GM12878 (cell line): ENCODE results near the gene CLTRN. TPM values are rescaled to one million over a fixed set of nuclear protein-coding genes. Genes with fewer than 3 reads are reported as not detected.
"Not testable (repeated sequence)": the region's sequence is repeated elsewhere in the genome, so short reads cannot be mapped to it uniquely, and the experiment has no call there.

Experiments used
- ATAC-seq: fragments of 200-7000 bp; cut with Tn5 transposase; 3 replicates; pipeline ENCODE4 v1.9.1; 2020; ENCODE audit warnings: mild to moderate bottlenecking, moderate library complexity
- BruUV-seq: library from RNA; stranded (reverse); fragments of 400-500 nt; replicated peaks from 2 replicates; lab custom pipeline; 2021; lab: Mats Ljungman, UMichigan
- CTCF ChIA-PET: fragments of 300-600 bp; sonication (Branson Sonifier 250); formaldehyde crosslinking; extraction: SDS; loops from one replicate; lab custom pipeline; 2021; ENCODE audit warnings: inconsistent platforms; lab: Yijun Ruan, JAX
- POLR2A ChIA-PET: fragments of 350-600 bp; formaldehyde crosslinking; extraction: SDS; loops from one replicate; lab custom pipeline; 2021; ENCODE audit warnings: inconsistent platforms; lab: Charles Lee
- RAD21 ChIA-PET: fragments of 300-600 bp; sonication (Branson Sonifier 250); formaldehyde crosslinking; loops from one replicate; lab custom pipeline; 2023; ENCODE audit warnings: antibody characterized with exemption; ENCODE audit not compliant: unreplicated experiment; lab: Charles Lee
- SMC1A ChIA-PET: fragments of 300-600 bp; sonication (Branson Sonifier 250); formaldehyde crosslinking; loops from one replicate; lab custom pipeline; 2023; ENCODE audit not compliant: unreplicated experiment, uncharacterized antibody; lab: Charles Lee
- DNase-seq: peaks from one replicate; pipeline ENCODE4 v3.0.0-alpha.2; 2011; ENCODE audit warnings: low read depth, low spot score
- FAIRE-seq: peaks from 3 replicates; lab custom pipeline; 2011; peaks lifted over from hg19 to GRCh38; lab: Jason Lieb, UNC
- H2AFZ ChIP-seq: 2 replicates; pipeline ENCODE4 v1.6.0; 2011; ENCODE audit warnings: low read depth, low read length, control low read depth; ENCODE audit not compliant: control insufficient read depth
- H3K27ac ChIP-seq: 2 replicates; pipeline ENCODE4 v1.5.1; 2011; ENCODE audit warnings: control low read depth; ENCODE audit not compliant: control insufficient read depth, insufficient read depth
- H3K27me3 ChIP-seq, 2 experiments: replicated peaks in 1 of 2; 2 replicates each; pipeline versions ENCODE4 v1.6.0 to v1.6.1; 2011; ENCODE audit warnings: low read length in 1 of 2; ENCODE audit not compliant: control insufficient read depth in 2 of 2, insufficient read depth in 2 of 2
- H3K36me3 ChIP-seq, 2 experiments: 2 replicates each; pipeline ENCODE4 v1.5.1; 2011; ENCODE audit warnings: low read length in 1 of 2; ENCODE audit not compliant: control insufficient read depth in 2 of 2, insufficient read depth in 2 of 2
- H3K4me1 ChIP-seq: 2 replicates; pipeline ENCODE4 v1.6.1; 2011; ENCODE audit warnings: mild to moderate bottlenecking, low read length, moderate library complexity, mixed read lengths; ENCODE audit not compliant: control insufficient read depth, insufficient read depth
- H3K4me2 ChIP-seq: 2 replicates; pipeline ENCODE4 v1.6.0; 2011; ENCODE audit warnings: control low read depth; ENCODE audit not compliant: control insufficient read depth, insufficient read depth
- H3K4me3 ChIP-seq: fragments of 200-600 bp; sonication (generic); 2 replicates; pipeline ENCODE4 v1.5.1; 2016
- H3K79me2 ChIP-seq: 2 replicates; pipeline ENCODE4 v1.6.0; 2011; ENCODE audit warnings: low read length; ENCODE audit not compliant: control insufficient read depth, insufficient read depth
- H3K9ac ChIP-seq: 2 replicates; pipeline ENCODE4 v1.8.0; 2011; ENCODE audit warnings: low read length, control low read depth, mixed read lengths; ENCODE audit not compliant: control insufficient read depth, insufficient read depth
- H3K9me3 ChIP-seq: replicated peaks from 3 replicates; pipeline ENCODE4 v1.5.1; 2011; ENCODE audit warnings: mild to moderate bottlenecking, low read length; ENCODE audit not compliant: control insufficient read depth, insufficient read depth
- H4K20me1 ChIP-seq: 2 replicates; pipeline ENCODE4 v1.6.0; 2011; ENCODE audit not compliant: control insufficient read depth, insufficient read depth
- ATF2 ChIP-seq: IDR thresholded peaks from 2 replicates; pipeline ENCODE4 v1.6.1; 2012; ENCODE audit warnings: low read length, inconsistent platforms
- BHLHE40 ChIP-seq, 2 experiments: fragments of 450-650 bp in 1 of 2; IDR thresholded peaks; 2 replicates each; pipeline ENCODE4 v1.6.1; 2011 to 2017; ENCODE audit warnings: low read depth in 2 of 2, borderline replicate concordance in 1 of 2, improper control_type of control experiment in 1 of 2, low read length in 1 of 2, mild to moderate bottlenecking in 1 of 2
- HDGF ChIP-seq: fragments of 450-650 bp; IDR thresholded peaks from 2 replicates; pipeline ENCODE4 v1.6.1; 2016; ENCODE audit warnings: antibody characterized with exemption
- MLLT1 ChIP-seq: fragments of 450-650 bp; IDR thresholded peaks from 2 replicates; pipeline ENCODE4 v1.6.1; 2016; ENCODE audit warnings: mild to moderate bottlenecking
- MYC ChIP-seq: IDR thresholded peaks from 2 replicates; pipeline ENCODE4 v1.6.1; 2011; ENCODE audit warnings: mild to moderate bottlenecking, low read length, moderate library complexity, inconsistent platforms; ENCODE audit not compliant: insufficient read depth, insufficient replicate concordance, insufficient read length, severe bottlenecking
- PML ChIP-seq: IDR thresholded peaks from 2 replicates; pipeline ENCODE4 v1.6.1; 2012; ENCODE audit warnings: low read length, inconsistent platforms
- SMC3 ChIP-seq: IDR thresholded peaks from 2 replicates; pipeline ENCODE4 v1.6.1; 2011; ENCODE audit warnings: low read length, improper control_type of control experiment, borderline replicate concordance
- SUZ12 ChIP-seq: fragments of 200-600 bp; sonication (generic); IDR thresholded peaks from one replicate; pipeline ENCODE4 v1.6.1; 2018; ENCODE audit warnings: antibody characterized with exemption, mild to moderate bottlenecking; ENCODE audit not compliant: unreplicated experiment
- TARDBP ChIP-seq: IDR thresholded peaks from 2 replicates; pipeline ENCODE4 v1.6.1; 2016; ENCODE audit warnings: borderline replicate concordance
- YY1 ChIP-seq: IDR thresholded peaks from 2 replicates; pipeline ENCODE4 v1.6.1; 2011; ENCODE audit warnings: low read depth, mild to moderate bottlenecking, low read length
- WGBS: methylation state at CpG from one replicate; pipeline ENCODE4 v1.1.6; 2016; ENCODE audit warnings: low lambda C conversion rate; ENCODE audit not compliant: insufficient replicate concordance, insufficient coverage; ENCODE audit errors: missing lambda C conversion rate; 5-methylcytosine and 5-hydroxymethylcytosine counted together
- in situ Hi-C: fragments of 300-500 bp; cut with MboI; formaldehyde crosslinking; loops from 9 replicates; pipeline ENCODE4 v1.14.3; 2018; ENCODE audit warnings: mixed read lengths
- intact Hi-C: fragments of 100-400 bp; cut with micrococcal nuclease; formaldehyde crosslinking; loops from one replicate; pipeline ENCODE4 v1.14.2; 2022; ENCODE audit not compliant: unreplicated experiment
- polyA plus RNA-seq, 11 experiments: library from polyadenylated mRNA; depleted of rRNA in 4 of 11; unstranded in 6 of 11; stranded (reverse) in 5 of 11; fragments of >200 nt; fragmentation: Nextera tagmentation in 4 of 11; fragmentation: Illumina TruSeq in 1 of 11; extraction: Ambion mirVana in 4 of 11; extraction: Trizol in 1 of 11; gene quantifications; 1 replicate in 1 of 11; 2 replicates in 10 of 11; pipeline versions ENCODE4 v1.2.1 to v1.2.3, GENCODE V29; 2011 to 2016; ENCODE audit warnings: inconsistent platforms in 2 of 11, missing spikeins in 2 of 11, low read depth in 1 of 11
- total RNA-seq, 4 experiments: library from RNA; depleted of rRNA in 3 of 4; stranded (reverse); fragments of >200 nt in 3 of 4; fragmentation: Illumina TruSeq in 1 of 4; extraction: Trizol in 1 of 4; gene quantifications; 2 replicates each; pipeline versions ENCODE4 v1.2.1 to v1.2.3, GENCODE V29; 2013 to 2021
- TF ChIP-seq, protein P1 (sequence below): fragments of 450-650 bp; IDR thresholded peaks from 2 replicates; pipeline ENCODE4 v1.6.1; 2017; ENCODE audit warnings: antibody characterized with exemption, mild to moderate bottlenecking, moderate library complexity

CLTRN gene
- total and polyA plus RNA-seq, 10 of the 15 experiments (the other 5 are each of a cell fraction or from before 2014, with no cell fraction given): 0.13 to 0.75 (median 0.27) TPM; not detected in 1

DNA sequence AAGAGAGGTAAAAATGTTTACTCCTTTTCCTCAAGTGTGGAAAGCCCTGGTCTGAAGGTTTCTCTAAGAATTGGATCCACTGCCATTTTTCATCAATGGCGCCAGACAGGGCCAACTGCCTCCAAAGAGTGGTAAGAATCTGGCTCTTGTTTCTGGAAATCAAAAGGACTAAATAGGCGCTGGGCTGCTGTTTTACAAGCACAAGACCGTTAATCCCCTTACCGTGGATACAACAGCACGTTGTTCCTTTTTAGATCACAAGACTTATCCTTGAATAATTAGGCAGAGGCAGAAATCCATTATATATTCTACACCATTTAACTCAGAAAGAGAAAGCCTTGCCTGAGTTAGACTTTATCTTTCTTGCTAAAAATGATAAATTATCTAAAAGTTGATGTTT lies 10.6 kb downstream of the CLTRN start (continued):
- TF ChIP-seq ATF2: no peak
- no peak for TF ChIP-seq SUZ12
- TF ChIP-seq SMC3: no peak

GRCh38 chrX:15647510-15647909 lies 17.1 kb downstream of the CLTRN start:
- H3K4me3 ChIP-seq, H3K36me3 ChIP-seq, H3K4me2 ChIP-seq, SMC1A ChIA-PET, H2AFZ ChIP-seq, H3K4me1 ChIP-seq, H3K9me3 ChIP-seq, DNase-seq, in situ Hi-C loops, H3K9ac ChIP-seq, POLR2A ChIA-PET, H3K79me2 ChIP-seq, H4K20me1 ChIP-seq, BruUV-seq, H3K27ac ChIP-seq, intact Hi-C loops, RAD21 ChIA-PET, H3K27me3 ChIP-seq: not testable (repeated sequence)
- peak; percentile 100 for FAIRE-seq
- no CpG with 5 or more reads among the region's 5 CpGs for WGBS
- ATAC-seq: peak; percentile 88
- CTCF ChIA-PET: interaction anchor here (1.3 kb wide), 1 partner anchor 14 kb away, joined by 3 read pairs; no protein-coding TSS in a partner anchor

- ATAC-seq: no peak
- Histone ChIP-seq H3K9me3 (no peaks in the 10 kb centered on the region), H3K27ac (no peak overlapping the region), H3K4me2 (no peak overlapping the region), H4K20me1 (no peaks in the 10 kb centered on the region), H2AFZ (no peak overlapping the region), H3K4me1 (no peaks in the 10 kb centered on the region), H3K36me3 (no peaks in the 10 kb centered on the region), H3K4me3 (no peak overlapping the region), H3K79me2 (no peaks in the 10 kb centered on the region), H3K9ac (no peak overlapping the region), H3K27me3 (peaks cover 0 to 3% of the 10 kb centered on the region in 2 experiments; a peak in 1 of 4 replicates)
- intact Hi-C loops: no loop called here
- DNase-seq: no peak
- POLR2A ChIA-PET: no interaction called here
- in situ Hi-C loops: no loop called here
- SMC1A ChIA-PET: no interaction called here
- WGBS: 61% methylated on average over 21 of the region's 27 CpGs
- RAD21 ChIA-PET: no interaction called here
- no peak for FAIRE-seq
- CTCF ChIA-PET: no interaction called here
- no TSS peak for BruUV-seq
- TF ChIP-seq, protein P1, sequence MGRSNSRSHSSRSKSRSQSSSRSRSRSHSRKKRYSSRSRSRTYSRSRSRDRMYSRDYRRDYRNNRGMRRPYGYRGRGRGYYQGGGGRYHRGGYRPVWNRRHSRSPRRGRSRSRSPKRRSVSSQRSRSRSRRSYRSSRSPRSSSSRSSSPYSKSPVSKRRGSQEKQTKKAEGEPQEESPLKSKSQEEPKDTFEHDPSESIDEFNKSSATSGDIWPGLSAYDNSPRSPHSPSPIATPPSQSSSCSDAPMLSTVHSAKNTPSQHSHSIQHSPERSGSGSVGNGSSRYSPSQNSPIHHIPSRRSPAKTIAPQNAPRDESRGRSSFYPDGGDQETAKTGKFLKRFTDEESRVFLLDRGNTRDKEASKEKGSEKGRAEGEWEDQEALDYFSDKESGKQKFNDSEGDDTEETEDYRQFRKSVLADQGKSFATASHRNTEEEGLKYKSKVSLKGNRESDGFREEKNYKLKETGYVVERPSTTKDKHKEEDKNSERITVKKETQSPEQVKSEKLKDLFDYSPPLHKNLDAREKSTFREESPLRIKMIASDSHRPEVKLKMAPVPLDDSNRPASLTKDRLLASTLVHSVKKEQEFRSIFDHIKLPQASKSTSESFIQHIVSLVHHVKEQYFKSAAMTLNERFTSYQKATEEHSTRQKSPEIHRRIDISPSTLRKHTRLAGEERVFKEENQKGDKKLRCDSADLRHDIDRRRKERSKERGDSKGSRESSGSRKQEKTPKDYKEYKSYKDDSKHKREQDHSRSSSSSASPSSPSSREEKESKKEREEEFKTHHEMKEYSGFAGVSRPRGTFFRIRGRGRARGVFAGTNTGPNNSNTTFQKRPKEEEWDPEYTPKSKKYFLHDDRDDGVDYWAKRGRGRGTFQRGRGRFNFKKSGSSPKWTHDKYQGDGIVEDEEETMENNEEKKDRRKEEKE: no peak
- TF ChIP-seq MLLT1: no peak
- no peak for TF ChIP-seq PML
- TF ChIP-seq YY1: no peak
- TF ChIP-seq TARDBP: no peak
- no peak for TF ChIP-seq MYC
- no peak for TF ChIP-seq BHLHE40 (IDR thresholded peaks at IDR 0.05; ENCODE audit: borderline replicate concordance in 1 of 2, low read depth in 2 of 2, low read length in 1 of 2)
- no peak for TF ChIP-seq HDGF
These were observed 18.1 kb downstream of the CLTRN start for GRCh38 chrX:15646543-15646942.
